Measurements from ENCODE around the gene KRTAP20-3. TPM values are rescaled to one million over a fixed set of nuclear protein-coding genes. Genes with fewer than 3 reads are reported as not detected.

Gene KRTAP20-3
- total RNA-seq, 1 experiment from 2014 or later = not detected

- BruUV-seq (replicated peaks) = no TSS peak
- CTCF ChIA-PET = no interaction called here
- H3K27me3 ChIP-seq (ENCODE audit: control insufficient read depth, insufficient read depth, low read length) = no peaks in the 10 kb centered on the region
- intact Hi-C loops (cut with micrococcal nuclease; ENCODE audit: unreplicated experiment) = no loop called here
- in situ Hi-C loops (cut with HindIII; ENCODE audit: low pct_unique_long_range_greater_than_20kb, low sequenced_read_pairs) = no loop called here
- no peaks in the 10 kb centered on the region for H3K4me1 ChIP-seq (ENCODE audit: control insufficient read depth, insufficient read depth, low read length)
- POLR2A ChIA-PET = no interaction called here
- no peak for TF ChIP-seq POLR2AphosphoS5 (IDR thresholded peaks at IDR 0.05; ENCODE audit: low read depth, low read length)
- TF ChIP-seq REST (IDR thresholded peaks at IDR 0.05; ENCODE audit: insufficient read depth in 1 of 2, low read depth in 2 of 2, low read length in 1 of 2) = no peak
- no peak for TF ChIP-seq CTCF (IDR thresholded peaks at IDR 0.05)
- TF ChIP-seq TCF7L2 (IDR thresholded peaks at IDR 0.05; ENCODE audit: low read depth, low read length) = no peak
- TF ChIP-seq SIN3A (IDR thresholded peaks at IDR 0.05; ENCODE audit: borderline replicate concordance, insufficient read depth, low read depth, low read length) = no peak
- no peaks in the 10 kb centered on the region for H3K9me3 ChIP-seq (ENCODE audit: control insufficient read depth, insufficient read depth, low read depth, low read length)
- no peak overlapping the region for H3K27ac ChIP-seq (ENCODE audit: low read length)
- ATAC-seq (no peak), DNase-seq (ENCODE audit: low read depth, low spot score) (no peak)
- H3K4me3 ChIP-seq (ENCODE audit: low read depth in 2 of 2, low read length in 2 of 2) = no peak overlapping the region
- no peaks in the 10 kb centered on the region for H3K36me3 ChIP-seq (ENCODE audit: control insufficient read depth, insufficient read depth, low read length)
Observed at GRCh38 chr21:30674312-30674711, 31.6 kb downstream of the KRTAP20-3 start.

- Histone ChIP-seq H3K36me3 (ENCODE audit: control insufficient read depth, insufficient read depth, low read length) (no peaks in the 10 kb centered on the region), H3K9me3 (ENCODE audit: control insufficient read depth, insufficient read depth, low read depth, low read length) (no peaks in the 10 kb centered on the region), H3K4me3 (ENCODE audit: low read depth in 2 of 2, low read length in 2 of 2) (no peak overlapping the region), H3K4me1 (ENCODE audit: control insufficient read depth, insufficient read depth, low read length) (no peaks in the 10 kb centered on the region), H3K27ac (ENCODE audit: low read length) (no peak overlapping the region), H3K27me3 (ENCODE audit: control insufficient read depth, insufficient read depth, low read length) (no peaks in the 10 kb centered on the region)
- no peak for TF ChIP-seq TCF7L2 (IDR thresholded peaks at IDR 0.05; ENCODE audit: low read depth, low read length)
- TF ChIP-seq REST (IDR thresholded peaks at IDR 0.05; ENCODE audit: insufficient read depth in 1 of 2, low read depth in 2 of 2, low read length in 1 of 2) = no peak
- TF ChIP-seq CTCF (IDR thresholded peaks at IDR 0.05) = no peak
- TF ChIP-seq SIN3A (IDR thresholded peaks at IDR 0.05; ENCODE audit: borderline replicate concordance, insufficient read depth, low read depth, low read length) = no peak
- no peak for TF ChIP-seq POLR2AphosphoS5 (IDR thresholded peaks at IDR 0.05; ENCODE audit: low read depth, low read length)
- ChIA-PET POLR2A (no interaction called here), CTCF (no interaction called here)
- ATAC-seq (no peak), DNase-seq (ENCODE audit: low read depth, low spot score) (no peak)
- no TSS peak for BruUV-seq (replicated peaks)
- intact Hi-C loops (cut with micrococcal nuclease; ENCODE audit: unreplicated experiment) (no loop called here), in situ Hi-C loops (cut with HindIII; ENCODE audit: low pct_unique_long_range_greater_than_20kb, low sequenced_read_pairs) (no loop called here)
Observed at GRCh38 chr21:30676737-30677136, 34.1 kb downstream of the KRTAP20-3 start.
